OCI-LY7 (cell line): Measurements from ENCODE around the gene CTCF. TPM values are rescaled to one million over a fixed set of nuclear protein-coding genes. Genes with fewer than 3 reads are reported as not detected.

ENCODE experiments used
- BruUV-seq: library from RNA; stranded (reverse); fragments of 400-500 nt; replicated peaks from 2 replicates; lab custom pipeline; 2021; lab: Mats Ljungman, UMichigan
- CTCF ChIA-PET: fragments of 300-600 bp; sonication (Branson Sonifier 250); formaldehyde crosslinking; loops from one replicate; lab custom pipeline; 2022; ENCODE audit warnings: antibody characterized with exemption; ENCODE audit not compliant: unreplicated experiment; lab: Charles Lee
- POLR2A ChIA-PET: fragments of 300-600 bp; sonication (Branson Sonifier 250); formaldehyde crosslinking; loops from one replicate; lab custom pipeline; 2022; ENCODE audit warnings: antibody characterized with exemption; lab: Charles Lee
- DNase-seq: peaks from one replicate; pipeline ENCODE4 v3.0.0-alpha.2; 2015; ENCODE audit warnings: low spot score
- H2AFZ ChIP-seq: fragments of 200-600 bp; sonication (generic), shearing (Covaris generic); 2 replicates; pipeline ENCODE4 v1.6.1; 2014; ENCODE audit warnings: mild to moderate bottlenecking, antibody characterized with exemption, low read length, moderate library complexity
- H3K27ac ChIP-seq: fragments of 200-600 bp; sonication (generic); 2 replicates; pipeline ENCODE4 v1.5.1; 2014; ENCODE audit warnings: mixed run types, low read depth, mild to moderate bottlenecking, moderate library complexity, low read length, inconsistent platforms; ENCODE audit not compliant: poor library complexity, severe bottlenecking
- H3K36me3 ChIP-seq: fragments of 200-600 bp; sonication (generic); 2 replicates; pipeline ENCODE4 v1.6.1; 2014; ENCODE audit warnings: mild to moderate bottlenecking, antibody characterized with exemption, low read length, moderate library complexity, mixed read lengths; ENCODE audit not compliant: insufficient read depth
- H3K4me1 ChIP-seq: fragments of 200-600 bp; sonication (generic); 2 replicates; pipeline ENCODE4 v1.5.1; 2014; ENCODE audit warnings: mild to moderate bottlenecking, low read length; ENCODE audit not compliant: insufficient read depth, poor library complexity, severe bottlenecking
- H3K4me2 ChIP-seq: fragments of 200-600 bp; sonication (generic); 2 replicates; pipeline ENCODE4 v1.6.1; 2014; ENCODE audit warnings: mild to moderate bottlenecking, low read length
- H3K4me3 ChIP-seq: fragments of 200-600 bp; sonication (generic); 2 replicates; pipeline ENCODE4 v1.5.1; 2014; ENCODE audit warnings: mild to moderate bottlenecking, low read depth, low read length; ENCODE audit not compliant: poor library complexity, severe bottlenecking
- H3K79me2 ChIP-seq: fragments of 200-600 bp; sonication (generic); 2 replicates; pipeline ENCODE4 v1.6.1; 2016; ENCODE audit warnings: low read depth, mild to moderate bottlenecking, low read length, moderate library complexity, mixed read lengths; ENCODE audit not compliant: insufficient read depth
- H3K9me2 ChIP-seq: fragments of 200-600 bp; sonication (generic); 2 replicates; pipeline ENCODE4 v1.6.1; 2016; ENCODE audit warnings: mild to moderate bottlenecking, low read length, mixed read lengths; ENCODE audit not compliant: insufficient read depth
- H3K9me3 ChIP-seq: fragments of 200-600 bp; sonication (generic); 2 replicates; pipeline ENCODE4 v1.6.1; 2014; ENCODE audit warnings: mild to moderate bottlenecking, mixed run types, low read length, mixed read lengths
- H4K20me1 ChIP-seq: fragments of 200-600 bp; sonication (generic); 2 replicates; pipeline ENCODE4 v1.6.1; 2014; ENCODE audit warnings: mild to moderate bottlenecking, antibody characterized with exemption, low read length, moderate library complexity, mixed read lengths; ENCODE audit not compliant: insufficient read depth
- CTCF ChIP-seq: fragments of 200-600 bp; sonication (generic); conservative IDR thresholded peaks from 2 replicates; pipeline ENCODE4 v1.5.1; 2014; ENCODE audit warnings: mild to moderate bottlenecking, antibody characterized with exemption, low read length, moderate library complexity, mixed read lengths
- EZH2phosphoT487 ChIP-seq: fragments of 200-600 bp; sonication (generic); IDR thresholded peaks from 2 replicates; pipeline ENCODE4 v1.6.1; 2018; ENCODE audit warnings: low read depth, borderline replicate concordance, mild to moderate bottlenecking, mixed run types, antibody characterized with exemption, low read length, moderate library complexity, mixed read lengths
- intact Hi-C: fragments of 100-400 bp; cut with micrococcal nuclease; formaldehyde crosslinking; loops from one replicate; pipeline ENCODE4 v1.10.0; 2022; ENCODE audit not compliant: unreplicated experiment
- total RNA-seq, 2 experiments: library from RNA; depleted of rRNA in 1 of 2; stranded (reverse); fragments of >200 nt in 1 of 2; shearing (Covaris generic) in 1 of 2; gene quantifications; 2 replicates each; pipeline ENCODE4 v1.2.3, GENCODE V29; 2014 to 2022

CTCF gene
- total RNA-seq, 2 experiments from 2014 or later, result 70.6 to 83.5 TPM

GRCh38 chr16:67663877-67664222 is 101.5 kb downstream of the CTCF start:
- peaks cover 10% of the 10 kb centered on the region; the same call in 1 of the 2 replicates for H3K36me3 ChIP-seq
- no peak overlapping the region for H3K27ac ChIP-seq
- H3K4me1 ChIP-seq, result peaks cover 41% of the 10 kb centered on the region
- no peak overlapping the region for H2AFZ ChIP-seq
- H3K79me2 ChIP-seq, result peaks cover 9% of the 10 kb centered on the region; the same call in 1 of the 2 replicates
- ChIA-PET POLR2A (interaction anchor here (0.6 to 1.2 kb wide), 2 partner anchors 19 to 147 kb away, joined by 3 to 5 read pairs; partner anchors contain the start of gene CARMIL2), CTCF (no interaction called here)
- no peaks in the 10 kb centered on the region for H3K9me3 ChIP-seq
- H3K9me2 ChIP-seq, result no peaks in the 10 kb centered on the region
- H3K4me2 ChIP-seq, result no peak overlapping the region
- no peak overlapping the region for H3K4me3 ChIP-seq
- no TSS peak for BruUV-seq
- no peak for DNase-seq
- no peak for TF ChIP-seq CTCF
- no peak for TF ChIP-seq EZH2phosphoT487
- intact Hi-C loops, result no loop called here
- H4K20me1 ChIP-seq, result 0 out of 2 replicates have a peak, but pooled peaks cover 6% of the 10 kb centered on the region

- ChIA-PET POLR2A (no interaction called here), CTCF (no interaction called here)
- H2AFZ ChIP-seq, result no peak overlapping the region
- no peaks in the 10 kb centered on the region for H3K9me2 ChIP-seq
- TF ChIP-seq EZH2phosphoT487, result no peak
- TF ChIP-seq CTCF, result no peak
- no peaks in the 10 kb centered on the region for H3K9me3 ChIP-seq
- 0 out of 2 replicates have a peak, but pooled peaks cover 2% of the 10 kb centered on the region for H4K20me1 ChIP-seq
- no peak overlapping the region for H3K4me3 ChIP-seq
- DNase-seq, result no peak
- H3K4me1 ChIP-seq, result peaks cover 42% of the 10 kb centered on the region
- intact Hi-C loops, result no loop called here
- H3K4me2 ChIP-seq, result no peak overlapping the region
- peaks cover 6% of the 10 kb centered on the region; the same call in 1 of the 2 replicates for H3K36me3 ChIP-seq
- peaks cover 5% of the 10 kb centered on the region; the same call in 1 of the 2 replicates for H3K79me2 ChIP-seq
- no TSS peak for BruUV-seq
- no peak overlapping the region for H3K27ac ChIP-seq
Observed at GRCh38 chr16:67664258-67664657, 101.9 kb downstream of the CTCF start.

- no TSS peak for BruUV-seq
- Histone ChIP-seq H3K4me2 (no peak overlapping the region), H3K9me3 (no peaks in the 10 kb centered on the region), H4K20me1 (no peaks in the 10 kb centered on the region), H3K27ac (no peak overlapping the region), H3K9me2 (no peaks in the 10 kb centered on the region), H3K36me3 (peaks cover 1% of the 10 kb centered on the region; the same call in 1 of the 2 replicates), H3K79me2 (no peaks in the 10 kb centered on the region), H2AFZ (no peak overlapping the region), H3K4me3 (no peak overlapping the region), H3K4me1 (peaks cover 45% of the 10 kb centered on the region)
- ChIA-PET CTCF (no interaction called here), POLR2A (no interaction called here)
- no peak for TF ChIP-seq EZH2phosphoT487
- TF ChIP-seq CTCF, result no peak
- DNase-seq, result no peak
- intact Hi-C loops, result no loop called here
Observed at GRCh38 chr16:67664871-67665270, 102.5 kb downstream of the CTCF start.
